Smooth muscle cell of the brain vasculature (primary cell): ENCODE results near the gene RASL12.
"Not testable (repeated sequence)": the region's sequence is repeated elsewhere in the genome, so short reads cannot be mapped to it uniquely, and the experiment has no call there.

Experiments used
- DNase-seq: peaks from one replicate; pipeline ENCODE4 v3.0.0-alpha.2; 2012; ENCODE audit warnings: low read depth, low spot score

RASL12 gene

GRCh38 chr15:65067645-65068402 lies at the start of gene RASL12:
Gene RASL12, minus strand, starts transcription at chr15:65067991. Its CDS starts 156 bp downstream, at chr15:65067835.
- DNase-seq: no peak

GRCh38 chr15:65115542-65115941 lies 47.8 kb upstream of the RASL12 start:
- DNase-seq: no peak

GRCh38 chr15:65115086-65115485 lies 47.3 kb upstream of the RASL12 start, which contains the start of gene UBAP1L:
Gene UBAP1L, minus strand, starts transcription at chr15:65115200. Its CDS starts 8,985 bp downstream, at chr15:65106215.
- no peak for DNase-seq

GRCh38 chr15:65110676-65111292 lies 43.0 kb upstream of the RASL12 start:
- no peak for DNase-seq

GRCh38 chr15:65106011-65106590 lies 38.3 kb upstream of the RASL12 start:
- DNase-seq: no peak

- no peak for DNase-seq
These were observed 37.2 kb upstream of the RASL12 start for GRCh38 chr15:65105038-65105437.

GRCh38 chr15:65102912-65103311 lies 35.1 kb upstream of the RASL12 start:
- DNase-seq: no peak

- no peak for DNase-seq
These were observed 34.3 kb upstream of the RASL12 start for GRCh38 chr15:65101891-65102708.

GRCh38 chr15:65101411-65101890 lies 33.7 kb upstream of the RASL12 start:
- DNase-seq: no peak

- DNase-seq: no peak
These were observed 32.7 kb upstream of the RASL12 start for GRCh38 chr15:65100442-65100841.

GRCh38 chr15:65099801-65100200 lies 32.0 kb upstream of the RASL12 start:
- not testable (repeated sequence) for DNase-seq

- DNase-seq: no peak
These were observed 31.5 kb upstream of the RASL12 start for GRCh38 chr15:65099336-65099735.

GRCh38 chr15:65097651-65098263 lies 30.0 kb upstream of the RASL12 start:
- no peak for DNase-seq

- DNase-seq: no peak
These were observed 28.9 kb upstream of the RASL12 start for GRCh38 chr15:65096481-65097385.

GRCh38 chr15:65095747-65096104 lies 27.9 kb upstream of the RASL12 start:
- DNase-seq: no peak

- DNase-seq: no peak
These were observed 27.4 kb upstream of the RASL12 start for GRCh38 chr15:65095011-65095746.

- no peak for DNase-seq
These were observed 26.7 kb upstream of the RASL12 start for GRCh38 chr15:65094294-65094995.

- DNase-seq: not testable (repeated sequence)
These were observed 26.0 kb upstream of the RASL12 start for GRCh38 chr15:65093793-65094170.
